Heart left ventricle (tissue), 13 donors: ENCODE results near the gene WSB1.

Source experiments
- CTCF ChIP-seq, 12 donors: fragments of 200-600 bp; sonication (generic) in 4 of 12; IDR thresholded peaks; one replicate each; pipeline versions ENCODE4 v1.5.0 to v1.8.0; 2018 to 2022; ENCODE audit warnings: antibody characterized with exemption in 12 of 12, mild to moderate bottlenecking in 5 of 12
- POLR2A ChIP-seq, 2 donors: fragments of 450-650 bp; IDR thresholded peaks; one replicate each; pipeline ENCODE4 v1.6.1; 2017; ENCODE audit warnings: antibody characterized with exemption in 2 of 2, mild to moderate bottlenecking in 2 of 2, moderate library complexity in 2 of 2
- donor health status: ischemic (EF 13 %, LVEDD 7.1; RV severe dilation, severe dysfunction).
- donor health status: DM: no; HTN: yes; CAD: no.
- donor health status: DM: no; HTN: no; CAD: no.
- donor health status: ischemic (EF 25% LVEDD 6.9; RV normal size, moderate dysfunction).
- donor health status: ischemic (EF 25% LVEDD 5.7; RV mildly dilated, moderate dysfunction).
- donor health status: ischemic (EF 35%, LVEDD 5.7; RV mildly dilated, moderate dysfunction).
- donor health status: nonischemic (EF 11% LVEDD 7.7; RV severe dilation, severe dysfunction).
- donor health status: DM: yes; HTN: yes; CAD: no.
- donor health status: PGD.
- donor health status: ischemic (EF 29% LVEDD 5.4; RV normal size, mild dysfunction).
- donor health status: nonischemic (EF 23%, LVEDD 6.1; RV moderate dilation, normal function).

- no peak for TF ChIP-seq CTCF (IDR thresholded peaks at IDR 0.05)
- TF ChIP-seq POLR2A (IDR thresholded peaks at IDR 0.05), result no peak
Observed at GRCh38 chr17:27281438-27281837, 12.5 kb upstream of the WSB1 start.
